ENCODE results near the gene C2orf76. TPM values are rescaled to one million over a fixed set of nuclear protein-coding genes. Genes with fewer than 3 reads are reported as not detected.
A peak's percentile ranks its signal among the peaks of the same experiment; 100 is the strongest.

The C2orf76 gene
- total and polyA plus RNA-seq, 12 donors: 2.2 to 47.4 (median 16.9) TPM

GRCh38 chr2:119255760-119256581 lies 110.7 kb downstream of the C2orf76 start:
- Histone ChIP-seq H3K4me3 (no peak overlapping the region), H3K27ac (peak overlapping the region in 1 of 5 donors; percentile 55), H3K27me3 (no peaks in the 10 kb centered on the region), H3K4me1 (replicated peaks in 1 of 2) (peaks cover 0 to 7% of the 10 kb centered on the region in 2 donors), H3K9me3 (replicated peaks in 1 of 3) (no peaks in the 10 kb centered on the region), H3K36me3 (replicated peaks in 1 of 2) (no peaks in the 10 kb centered on the region)
- DNase-seq: peak in 5 of 7 donors; percentile 27 to 86 (median 45)
- 48 to 62% (median 54%) methylated on average over 12 of the region's 12 CpGs for WGBS, 4 donors
- intact Hi-C loops (cut with DNase I): no loop called here
- TF ChIP-seq POLR2A (IDR thresholded peaks at IDR 0.05) (no peak), CTCF (IDR thresholded peaks at IDR 0.05) (no peak)

- no peaks in the 10 kb centered on the region for H3K27me3 ChIP-seq
- no peaks in the 10 kb centered on the region for H3K9me3 ChIP-seq (replicated peaks in 1 of 3)
- no peaks in the 10 kb centered on the region for H3K36me3 ChIP-seq (replicated peaks in 1 of 2)
- TF ChIP-seq POLR2A (IDR thresholded peaks at IDR 0.05) (no peak), CTCF (IDR thresholded peaks at IDR 0.05) (no peak)
- H3K4me3 ChIP-seq: no peak overlapping the region
- peak overlapping the region in 1 of 5 donors; percentile 55 for H3K27ac ChIP-seq
- intact Hi-C loops (cut with DNase I): no loop called here
- WGBS, 4 donors: 90 to 93% (median 92%) methylated on average over 2 to 10 of the region's 10 CpGs
- H3K4me1 ChIP-seq (replicated peaks in 1 of 2): peaks cover 0 to 7% of the 10 kb centered on the region in 2 donors
- DNase-seq: no peak
These were observed 112.0 kb downstream of the C2orf76 start for GRCh38 chr2:119254601-119255080.

- H3K9me3 ChIP-seq (replicated peaks in 1 of 3): no peaks in the 10 kb centered on the region
- TF ChIP-seq CTCF (IDR thresholded peaks at IDR 0.05) (no peak), POLR2A (IDR thresholded peaks at IDR 0.05) (no peak)
- no peaks in the 10 kb centered on the region for H3K27me3 ChIP-seq
- H3K4me1 ChIP-seq (replicated peaks in 1 of 2): peaks cover 0 to 7% of the 10 kb centered on the region in 2 donors
- 87 to 92% (median 90%) methylated on average over 12 to 14 of the region's 14 CpGs for WGBS, 4 donors
- intact Hi-C loops (cut with DNase I): no loop called here
- DNase-seq: no peak
- H3K36me3 ChIP-seq (replicated peaks in 1 of 2): no peaks in the 10 kb centered on the region
- no peak overlapping the region for H3K4me3 ChIP-seq
- no peak overlapping the region for H3K27ac ChIP-seq
These were observed 112.7 kb downstream of the C2orf76 start for GRCh38 chr2:119253760-119254600.

GRCh38 chr2:119253114-119253702 lies 113.4 kb downstream of the C2orf76 start:
- Histone ChIP-seq H3K4me1 (replicated peaks in 1 of 2) (peaks cover 0 to 7% of the 10 kb centered on the region in 2 donors), H3K4me3 (no peak overlapping the region), H3K9me3 (replicated peaks in 1 of 3) (no peaks in the 10 kb centered on the region), H3K36me3 (replicated peaks in 1 of 2) (no peaks in the 10 kb centered on the region), H3K27ac (peak overlapping the region in 2 of 5 donors; percentile 22 to 28), H3K27me3 (no peaks in the 10 kb centered on the region)
- peak in 1 of 7 donors; percentile 6 for DNase-seq
- 51 to 61% (median 58%) methylated on average over 2 of the region's 2 CpGs for WGBS, 4 donors
- intact Hi-C loops (cut with DNase I): no loop called here
- no peak for TF ChIP-seq CTCF (IDR thresholded peaks at IDR 0.05)
- no peak for TF ChIP-seq POLR2A (IDR thresholded peaks at IDR 0.05)

Measured in adrenal gland (tissue), 12 donors.